GM18858 (cell line): ENCODE data around the gene PHF11.
"Not testable (repeated sequence)": the region's sequence is repeated elsewhere in the genome, so short reads cannot be mapped to it uniquely, and the experiment has no call there.

Experiments
- ATAC-seq: cut with Tn5 transposase; IDR thresholded peaks from one replicate; pipeline ENCODE4 v1.9.1; 2021; ENCODE audit not compliant: unreplicated experiment

The PHF11 gene

GRCh38 chr13:49495783-49496762 is at the start of gene PHF11:
PHF11 (plus strand) TSS chr13:49495953; CDS start chr13:49496002, 49 bp downstream.
- peak; percentile 79 for ATAC-seq

- no peak for ATAC-seq
Measured at GRCh38 chr13:49446473-49446872, 49.3 kb upstream of the PHF11 start.

GRCh38 chr13:49448753-49449152 is 47.0 kb upstream of the PHF11 start:
- no peak for ATAC-seq

- no peak for ATAC-seq
Measured at GRCh38 chr13:49450105-49450819, 45.5 kb upstream of the PHF11 start.

- no peak for ATAC-seq
Measured at GRCh38 chr13:49452725-49453457, 42.9 kb upstream of the PHF11 start.

- no peak for ATAC-seq
Measured at GRCh38 chr13:49453465-49453864, 42.3 kb upstream of the PHF11 start.

GRCh38 chr13:49454388-49455006 is 41.3 kb upstream of the PHF11 start:
- peak; percentile 95 for ATAC-seq

- ATAC-seq, result no peak
Measured at GRCh38 chr13:49455007-49455398, 40.8 kb upstream of the PHF11 start.

GRCh38 chr13:49456156-49456555 is 39.6 kb upstream of the PHF11 start:
- no peak for ATAC-seq

GRCh38 chr13:49457221-49457620 is 38.5 kb upstream of the PHF11 start:
- ATAC-seq, result no peak

GRCh38 chr13:49459580-49459979 is 36.2 kb upstream of the PHF11 start:
- ATAC-seq, result no peak

- ATAC-seq, result no peak
Measured at GRCh38 chr13:49464085-49464484, 31.7 kb upstream of the PHF11 start.

- ATAC-seq, result no peak
Measured at GRCh38 chr13:49464621-49465325, 31.0 kb upstream of the PHF11 start.

- ATAC-seq, result no peak
Measured at GRCh38 chr13:49466292-49466838, 29.4 kb upstream of the PHF11 start.

GRCh38 chr13:49472186-49472585 is 23.6 kb upstream of the PHF11 start:
- ATAC-seq, result no peak

- no peak for ATAC-seq
Measured at GRCh38 chr13:49476529-49476928, 19.2 kb upstream of the PHF11 start.

GRCh38 chr13:49481788-49482187 is 14.0 kb upstream of the PHF11 start:
- ATAC-seq, result no peak

- ATAC-seq, result no peak
Measured at GRCh38 chr13:49488563-49488962, 7.2 kb upstream of the PHF11 start.

- ATAC-seq, result no peak
Measured at GRCh38 chr13:49494645-49495044, 1.1 kb upstream of the PHF11 start.

- not testable (repeated sequence) for ATAC-seq
Measured at GRCh38 chr13:49496837-49497236, 1.1 kb downstream of the PHF11 start.
